ENCODE measurements around the gene TNFSF13B. TPM values are rescaled to one million over a fixed set of nuclear protein-coding genes. Genes with fewer than 3 reads are reported as not detected.

TNFSF13B gene
- total and polyA plus RNA-seq, 7 donors, result 1.1 to 11.5 (median 3.7) TPM

DNA sequence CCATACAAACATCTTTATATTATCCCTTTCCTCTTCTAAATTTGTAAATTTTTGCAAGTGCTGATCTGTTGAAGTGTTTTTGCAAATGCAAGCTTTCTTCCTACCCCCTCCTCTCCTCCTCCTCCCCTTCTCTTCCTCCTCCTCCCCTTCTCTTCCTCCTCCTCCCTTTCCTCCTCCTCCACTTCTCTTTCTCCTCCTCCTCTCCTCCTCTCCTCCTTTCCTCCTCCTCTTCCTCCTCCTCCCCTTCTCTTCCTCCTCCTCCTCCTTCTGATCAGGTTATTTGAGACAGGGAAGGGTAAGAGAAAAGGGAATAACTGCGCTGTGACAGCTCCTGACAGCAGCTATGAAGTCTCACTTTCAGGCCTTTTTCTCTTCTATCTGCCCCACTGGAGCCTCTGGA, 8.9 kb downstream of the TNFSF13B start:
- DNase-seq, result no peak
- no peaks in the 10 kb centered on the region for H3K4me1 ChIP-seq
- 97 to 98% methylated on average over 1 of the region's 1 CpG for WGBS, 2 donors
- intact Hi-C loops (cut with DNase I), result no loop called here
- no peaks in the 10 kb centered on the region for H3K9me3 ChIP-seq
- H3K4me3 ChIP-seq, result no peak overlapping the region
- H3K27ac ChIP-seq, result no peak overlapping the region
- H3K27me3 ChIP-seq, result no peaks in the 10 kb centered on the region
- no peaks in the 10 kb centered on the region for H3K36me3 ChIP-seq
- TF ChIP-seq CTCF (IDR thresholded peaks at IDR 0.05) (no peak), POLR2AphosphoS5 (IDR thresholded peaks at IDR 0.05) (no peak)

- WGBS, 2 donors, result 74 to 75% methylated on average over 4 of the region's 4 CpGs
- intact Hi-C loops (cut with DNase I), result no loop called here
- H3K4me1 ChIP-seq, result no peaks in the 10 kb centered on the region
These were observed 12.4 kb downstream of the TNFSF13B start for GRCh38 chr13:108281901-108282300.

DNA sequence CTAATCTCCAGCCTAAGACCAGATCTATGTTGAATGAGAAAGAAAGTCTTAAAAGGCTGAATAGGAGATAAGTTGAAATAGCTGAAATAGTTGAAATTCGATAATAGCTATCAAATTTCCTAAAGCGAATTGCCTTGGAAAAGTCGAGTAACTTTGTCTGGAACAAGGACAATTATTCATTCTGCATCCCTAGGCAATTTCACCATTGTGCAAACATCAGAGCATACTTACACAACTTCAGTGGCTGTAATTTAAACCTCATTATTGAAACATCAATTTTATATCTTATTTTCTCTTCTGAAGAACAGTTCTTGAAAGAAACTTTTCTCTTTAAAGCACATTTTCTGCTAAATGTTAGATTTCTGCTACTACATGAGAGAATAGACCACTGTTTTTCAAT, 13.6 kb downstream of the TNFSF13B start:
- no peaks in the 10 kb centered on the region for H3K9me3 ChIP-seq
- intact Hi-C loops (cut with DNase I), result no loop called here
- DNase-seq, result no peak
- no peaks in the 10 kb centered on the region for H3K27me3 ChIP-seq
- TF ChIP-seq POLR2A (IDR thresholded peaks at IDR 0.05) (no peak), POLR2AphosphoS5 (IDR thresholded peaks at IDR 0.05) (no peak), CTCF (IDR thresholded peaks at IDR 0.05) (no peak), EP300 (IDR thresholded peaks at IDR 0.05) (no peak)
- H3K27ac ChIP-seq, result no peak overlapping the region
- H3K4me1 ChIP-seq, result no peaks in the 10 kb centered on the region
- 60 to 81% methylated on average over 3 of the region's 3 CpGs for WGBS, 2 donors
- H3K4me3 ChIP-seq, result no peak overlapping the region
- no peaks in the 10 kb centered on the region for H3K36me3 ChIP-seq

More at GRCh38 chr13:108281901-108282300, 12.4 kb downstream of the TNFSF13B start:
- Histone ChIP-seq H3K4me3 (no peak overlapping the region), H3K36me3 (no peaks in the 10 kb centered on the region), H3K27me3 (no peaks in the 10 kb centered on the region), H3K27ac (no peak overlapping the region), H3K9me3 (no peaks in the 10 kb centered on the region)
- TF ChIP-seq POLR2AphosphoS5 (IDR thresholded peaks at IDR 0.05), result no peak
- no peak for TF ChIP-seq EP300 (IDR thresholded peaks at IDR 0.05)
- TF ChIP-seq CTCF (IDR thresholded peaks at IDR 0.05), result no peak
- no peak for TF ChIP-seq POLR2A (IDR thresholded peaks at IDR 0.05)
- DNase-seq, result no peak

DNA sequence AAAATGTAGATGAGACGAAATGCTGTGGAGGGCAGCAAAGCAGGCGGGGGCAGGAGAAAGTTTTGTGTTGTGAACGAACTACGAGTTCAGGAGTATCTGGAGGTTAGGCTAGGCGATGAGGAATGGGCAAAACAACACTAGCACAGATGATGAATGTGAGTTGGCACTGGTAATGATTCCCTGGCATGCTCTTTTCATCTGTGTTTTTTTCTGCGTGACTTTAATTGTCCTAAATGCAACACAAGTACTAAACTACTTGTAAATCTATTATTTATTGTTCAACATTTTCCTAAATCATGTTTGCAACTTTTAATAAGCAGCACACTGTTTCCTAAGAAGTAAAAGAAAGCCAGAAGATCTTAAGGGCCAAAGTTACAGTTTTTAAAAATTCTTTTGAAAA, 19.2 kb downstream of the TNFSF13B start:
- no peak overlapping the region for H3K27ac ChIP-seq
- TF ChIP-seq CTCF (IDR thresholded peaks at IDR 0.05), result no peak
- peak in 2 of 4 donors; percentile 78 to 83 for TF ChIP-seq POLR2AphosphoS5 (IDR thresholded peaks at IDR 0.05)
- TF ChIP-seq EP300 (IDR thresholded peaks at IDR 0.05), result peak in 1 of 4 donors; percentile 6
- H3K36me3 ChIP-seq, result no peaks in the 10 kb centered on the region
- DNase-seq, result no peak
- intact Hi-C loops (cut with DNase I), result no loop called here
- H3K9me3 ChIP-seq, result no peaks in the 10 kb centered on the region
- WGBS, 2 donors, result 79 to 80% methylated on average over 6 of the region's 6 CpGs
- H3K27me3 ChIP-seq, result no peaks in the 10 kb centered on the region
- H3K4me3 ChIP-seq, result no peak overlapping the region
- peaks cover 0 to 8% (median 7%) of the 10 kb centered on the region in 4 donors for H3K4me1 ChIP-seq

DNA sequence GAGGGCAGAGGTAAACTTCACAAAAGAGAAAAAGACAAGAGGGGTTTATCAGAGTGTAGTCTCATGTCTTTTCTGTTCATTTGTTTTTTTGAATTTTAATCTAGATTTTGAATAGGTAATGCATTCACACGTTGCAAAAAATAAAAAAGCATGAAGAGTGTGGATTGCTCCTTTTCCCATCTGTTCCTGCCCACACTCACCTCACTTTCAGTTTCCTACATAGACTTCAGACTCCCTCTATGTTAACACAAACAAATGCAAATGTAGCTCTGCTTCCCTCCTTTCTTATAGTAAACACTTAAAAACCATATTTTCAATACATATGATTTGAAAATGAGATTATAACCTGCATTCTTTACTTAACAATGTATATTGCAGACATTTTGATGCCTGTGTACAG, 20.3 kb downstream of the TNFSF13B start:
- Histone ChIP-seq H3K4me3 (no peak overlapping the region), H3K4me1 (peaks cover 0 to 8% (median 7%) of the 10 kb centered on the region in 4 donors), H3K9me3 (no peaks in the 10 kb centered on the region), H3K27ac (no peak overlapping the region), H3K27me3 (no peaks in the 10 kb centered on the region), H3K36me3 (no peaks in the 10 kb centered on the region)
- TF ChIP-seq CTCF (IDR thresholded peaks at IDR 0.05), result no peak
- no peak for TF ChIP-seq POLR2AphosphoS5 (IDR thresholded peaks at IDR 0.05)
- no peak for TF ChIP-seq POLR2A (IDR thresholded peaks at IDR 0.05)
- no peak for TF ChIP-seq EP300 (IDR thresholded peaks at IDR 0.05)
- intact Hi-C loops (cut with DNase I), result no loop called here
- no peak for DNase-seq
- 18 to 24% methylated on average over 1 of the region's 1 CpG for WGBS, 2 donors

All from sigmoid colon (tissue), 7 donors.